Adrenal gland (tissue), 5 donors: ENCODE data around the gene DCP2.

Experiments
- POLR2A ChIP-seq, 2 donors: fragments of 450-650 bp; IDR thresholded peaks; one replicate each; pipeline ENCODE4 v1.6.1; 2017; ENCODE audit warnings: antibody characterized with exemption in 2 of 2, mild to moderate bottlenecking in 2 of 2, moderate library complexity in 1 of 2
- TF ChIP-seq, protein P1 (sequence below), 6 experiments: fragments of 450-650 bp in 4 of 6; fragments of 200-600 bp in 2 of 6; sonication (generic) in 1 of 6; IDR thresholded peaks; 1 replicate in 5 of 6; 2 replicates in 1 of 6; pipeline versions ENCODE4 v1.5.1 to v1.8.0; 2016 to 2021; ENCODE audit warnings: antibody characterized with exemption in 6 of 6, mild to moderate bottlenecking in 2 of 6, moderate library complexity in 1 of 6
- donor health status: DM: no; HTN: no; CAD: no.

DNA sequence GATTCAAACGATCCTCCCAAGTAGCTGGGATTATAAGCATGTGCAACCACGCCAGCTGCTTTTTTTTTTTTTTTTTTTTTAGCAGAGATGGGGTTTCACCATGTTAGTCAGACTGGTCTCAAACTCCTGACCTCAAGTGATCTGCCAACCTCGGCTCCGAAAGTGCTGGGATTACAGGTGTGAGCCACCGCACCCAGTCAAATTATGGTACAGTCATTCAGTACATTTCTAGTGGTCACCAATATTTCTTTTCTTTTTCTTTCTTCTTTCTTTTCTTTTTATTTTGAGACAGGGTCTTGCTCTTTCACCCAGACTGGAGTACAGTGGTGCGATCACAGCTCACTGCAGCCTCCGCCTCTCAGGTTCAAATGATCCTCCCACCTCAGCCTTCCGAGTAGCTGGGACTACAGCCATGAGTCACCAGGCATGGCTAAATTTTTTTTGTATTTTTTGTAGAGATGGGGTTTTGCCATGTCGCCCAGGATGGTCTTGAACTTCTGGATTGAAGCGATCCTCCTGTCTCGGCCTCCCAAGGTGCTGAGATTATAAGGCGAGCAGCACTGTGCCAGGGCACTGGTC is 25.4 kb upstream of the DCP2 start:
- TF ChIP-seq, protein P1, sequence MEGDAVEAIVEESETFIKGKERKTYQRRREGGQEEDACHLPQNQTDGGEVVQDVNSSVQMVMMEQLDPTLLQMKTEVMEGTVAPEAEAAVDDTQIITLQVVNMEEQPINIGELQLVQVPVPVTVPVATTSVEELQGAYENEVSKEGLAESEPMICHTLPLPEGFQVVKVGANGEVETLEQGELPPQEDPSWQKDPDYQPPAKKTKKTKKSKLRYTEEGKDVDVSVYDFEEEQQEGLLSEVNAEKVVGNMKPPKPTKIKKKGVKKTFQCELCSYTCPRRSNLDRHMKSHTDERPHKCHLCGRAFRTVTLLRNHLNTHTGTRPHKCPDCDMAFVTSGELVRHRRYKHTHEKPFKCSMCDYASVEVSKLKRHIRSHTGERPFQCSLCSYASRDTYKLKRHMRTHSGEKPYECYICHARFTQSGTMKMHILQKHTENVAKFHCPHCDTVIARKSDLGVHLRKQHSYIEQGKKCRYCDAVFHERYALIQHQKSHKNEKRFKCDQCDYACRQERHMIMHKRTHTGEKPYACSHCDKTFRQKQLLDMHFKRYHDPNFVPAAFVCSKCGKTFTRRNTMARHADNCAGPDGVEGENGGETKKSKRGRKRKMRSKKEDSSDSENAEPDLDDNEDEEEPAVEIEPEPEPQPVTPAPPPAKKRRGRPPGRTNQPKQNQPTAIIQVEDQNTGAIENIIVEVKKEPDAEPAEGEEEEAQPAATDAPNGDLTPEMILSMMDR (IDR thresholded peaks at IDR 0.05), result no peak
- TF ChIP-seq POLR2A (IDR thresholded peaks at IDR 0.05), result no peak
